Renal cortex interstitium (tissue), 11 donors: ENCODE data around the gene OGDH. TPM values are rescaled to one million over a fixed set of nuclear protein-coding genes. Genes with fewer than 3 reads are reported as not detected.

Experiments used
- DNase-seq, 11 donors: peaks; one replicate each; pipeline ENCODE4 v3.0.0-alpha.2; 2013; ENCODE audit warnings: low read depth in 9 of 11, low spot score in 4 of 11; ENCODE audit errors: extremely low read depth in 1 of 11
- polyA plus RNA-seq, 3 donors: library from polyadenylated mRNA; unstranded; fragments of 120-200 nt; gene quantifications; one replicate each; pipeline ENCODE4 v1.2.1, GENCODE V29; 2013; ENCODE audit not compliant: insufficient read length in 3 of 3

The OGDH gene
- polyA plus RNA-seq, 3 donors = 81.6 to 93.6 (median 84.2) TPM

GRCh38 chr7:44650242-44650641 is 43.8 kb downstream of the OGDH start:
- DNase-seq = no peak

GRCh38 chr7:44650772-44651171 is 44.3 kb downstream of the OGDH start:
- no peak for DNase-seq

GRCh38 chr7:44652535-44652934 is 46.1 kb downstream of the OGDH start:
- DNase-seq = no peak

GRCh38 chr7:44654255-44654796 is 47.9 kb downstream of the OGDH start:
- no peak for DNase-seq

GRCh38 chr7:44655341-44655740 is 48.9 kb downstream of the OGDH start:
- no peak for DNase-seq

- DNase-seq = no peak
These were observed 52.6 kb downstream of the OGDH start for GRCh38 chr7:44658979-44659378.

GRCh38 chr7:44661233-44661632 is 54.8 kb downstream of the OGDH start:
- DNase-seq = no peak

- no peak for DNase-seq
These were observed 58.5 kb downstream of the OGDH start for GRCh38 chr7:44664780-44665461.

GRCh38 chr7:44665531-44666213 is 59.2 kb downstream of the OGDH start:
- DNase-seq = peak in 1 of 11 donors; percentile 22

- DNase-seq = no peak
These were observed 60.1 kb downstream of the OGDH start for GRCh38 chr7:44666566-44666965.

GRCh38 chr7:44667190-44667589 is 60.8 kb downstream of the OGDH start:
- no peak for DNase-seq

GRCh38 chr7:44671069-44671468 is 64.6 kb downstream of the OGDH start:
- DNase-seq = no peak

GRCh38 chr7:44673324-44673723 is 66.9 kb downstream of the OGDH start:
- no peak for DNase-seq

- DNase-seq = no peak
These were observed 67.3 kb downstream of the OGDH start for GRCh38 chr7:44673771-44674170.

GRCh38 chr7:44674381-44674780 is 68.0 kb downstream of the OGDH start:
- no peak for DNase-seq

GRCh38 chr7:44676776-44677175 is 70.3 kb downstream of the OGDH start:
- DNase-seq = no peak

- DNase-seq = no peak
These were observed 71.7 kb downstream of the OGDH start for GRCh38 chr7:44678101-44678470.

- DNase-seq = no peak
These were observed 72.2 kb downstream of the OGDH start for GRCh38 chr7:44678471-44679179.

GRCh38 chr7:44681645-44682044 is 75.2 kb downstream of the OGDH start:
- no peak for DNase-seq

GRCh38 chr7:44685723-44686122 is 79.3 kb downstream of the OGDH start:
- DNase-seq = no peak
